Endothelial cell (in vitro differentiated cells): ENCODE measurements around the gene TJP3. TPM values are rescaled to one million over a fixed set of nuclear protein-coding genes. Genes with fewer than 3 reads are reported as not detected.
"Not testable (repeated sequence)": the region's sequence is repeated elsewhere in the genome, so short reads cannot be mapped to it uniquely, and the experiment has no call there.

Experiments
- DNase-seq: peaks from one replicate; pipeline ENCODE4 v3.0.0; 2021; ENCODE audit warnings: low spot score
- H3K27ac Mint-ChIP-seq: one replicate; pipeline ENCODE4 v1.8.0; 2021; ENCODE audit warnings: mixed read lengths, inconsistent platforms; ENCODE audit not compliant: unreplicated experiment
- H3K27me3 Mint-ChIP-seq: one replicate; pipeline ENCODE4 v1.8.0; 2021; ENCODE audit warnings: mild to moderate bottlenecking, moderate library complexity, mixed read lengths, inconsistent platforms; ENCODE audit not compliant: unreplicated experiment
- H3K36me3 Mint-ChIP-seq: one replicate; pipeline ENCODE4 v1.8.0; 2021; ENCODE audit warnings: mild to moderate bottlenecking, low read depth, mixed read lengths, inconsistent platforms; ENCODE audit not compliant: unreplicated experiment
- H3K4me1 Mint-ChIP-seq: one replicate; pipeline ENCODE4 v1.8.0; 2021; ENCODE audit warnings: mild to moderate bottlenecking, mixed read lengths, inconsistent platforms; ENCODE audit not compliant: unreplicated experiment
- H3K4me3 Mint-ChIP-seq: one replicate; pipeline ENCODE4 v1.8.0; 2021; ENCODE audit warnings: mild to moderate bottlenecking, mixed read lengths, inconsistent platforms; ENCODE audit not compliant: unreplicated experiment
- H3K9me3 Mint-ChIP-seq: one replicate; pipeline ENCODE4 v1.8.0; 2021; ENCODE audit warnings: mixed read lengths, inconsistent platforms; ENCODE audit not compliant: unreplicated experiment
- total RNA-seq: library from RNA; stranded (reverse); fragmentation: NEBNext Ultra II Directional; extraction: Animal tissue kit (Norgen Biotek cat#: 25700); gene quantifications from one replicate; pipeline ENCODE4 v1.2.1, GENCODE V29; 2021; ENCODE audit not compliant: unreplicated experiment
- TF ChIP-seq, protein P1 (sequence below): fragments of 200-600 bp; sonication (generic); IDR thresholded peaks from one replicate; pipeline ENCODE4 v1.5.0; 2021; ENCODE audit warnings: antibody characterized with exemption; ENCODE audit not compliant: unreplicated experiment

The TJP3 gene
- total RNA-seq, 1 donor from 2014 or later: 3.1 TPM

DNA sequence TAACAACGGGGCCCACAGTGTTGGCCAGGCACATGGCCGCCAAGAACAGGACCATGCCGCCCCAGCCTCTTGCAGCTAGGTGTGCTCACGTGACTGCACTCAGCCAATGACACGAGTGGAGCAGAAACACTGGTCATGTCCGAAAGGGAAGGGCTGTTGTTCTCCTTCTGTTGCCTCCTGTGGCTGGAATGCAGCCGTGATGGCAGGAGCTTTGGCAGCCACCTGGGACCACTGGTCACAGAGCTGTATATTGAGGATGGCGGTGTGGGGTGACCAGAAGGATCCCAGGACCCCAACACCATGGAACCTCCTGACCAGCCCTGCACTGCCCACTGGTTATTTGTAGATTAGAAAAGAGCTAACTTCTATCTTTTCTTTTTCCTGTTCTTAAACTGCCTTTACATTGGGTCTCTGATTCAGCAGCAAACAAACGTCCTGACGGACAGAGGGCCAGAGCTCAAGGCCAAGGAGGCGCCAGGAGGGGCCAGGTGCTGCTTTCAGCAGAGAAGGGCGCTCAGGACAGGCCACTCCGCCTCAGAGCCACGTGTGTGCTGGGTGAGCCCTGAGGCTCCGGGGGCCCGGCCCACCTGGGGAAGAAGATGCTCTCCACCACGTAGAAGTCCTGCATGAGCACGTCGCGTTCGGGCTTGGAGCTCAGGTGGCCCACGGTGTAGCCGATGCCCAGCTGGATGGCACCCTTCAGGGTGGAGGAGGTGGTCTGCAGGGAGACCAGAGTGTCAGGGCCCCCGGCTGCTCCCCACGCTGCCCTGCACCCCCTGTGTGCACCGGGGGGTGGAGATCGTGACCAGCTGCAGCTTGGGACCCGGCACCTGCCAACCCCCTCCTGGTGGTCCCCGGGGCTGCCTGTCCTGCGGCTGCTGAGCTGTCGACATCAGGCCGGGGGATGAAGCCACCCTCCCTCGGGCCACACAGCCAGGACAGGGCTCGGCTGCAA, 46.6 kb upstream of the TJP3 start:
- TF ChIP-seq, protein P1, sequence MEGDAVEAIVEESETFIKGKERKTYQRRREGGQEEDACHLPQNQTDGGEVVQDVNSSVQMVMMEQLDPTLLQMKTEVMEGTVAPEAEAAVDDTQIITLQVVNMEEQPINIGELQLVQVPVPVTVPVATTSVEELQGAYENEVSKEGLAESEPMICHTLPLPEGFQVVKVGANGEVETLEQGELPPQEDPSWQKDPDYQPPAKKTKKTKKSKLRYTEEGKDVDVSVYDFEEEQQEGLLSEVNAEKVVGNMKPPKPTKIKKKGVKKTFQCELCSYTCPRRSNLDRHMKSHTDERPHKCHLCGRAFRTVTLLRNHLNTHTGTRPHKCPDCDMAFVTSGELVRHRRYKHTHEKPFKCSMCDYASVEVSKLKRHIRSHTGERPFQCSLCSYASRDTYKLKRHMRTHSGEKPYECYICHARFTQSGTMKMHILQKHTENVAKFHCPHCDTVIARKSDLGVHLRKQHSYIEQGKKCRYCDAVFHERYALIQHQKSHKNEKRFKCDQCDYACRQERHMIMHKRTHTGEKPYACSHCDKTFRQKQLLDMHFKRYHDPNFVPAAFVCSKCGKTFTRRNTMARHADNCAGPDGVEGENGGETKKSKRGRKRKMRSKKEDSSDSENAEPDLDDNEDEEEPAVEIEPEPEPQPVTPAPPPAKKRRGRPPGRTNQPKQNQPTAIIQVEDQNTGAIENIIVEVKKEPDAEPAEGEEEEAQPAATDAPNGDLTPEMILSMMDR: no peak
- Mint-ChIP-seq H3K27ac (no peak overlapping the region), H3K27me3 (peaks cover 14% of the 10 kb centered on the region), H3K36me3 (peaks cover 25% of the 10 kb centered on the region), H3K9me3 (no peaks in the 10 kb centered on the region), H3K4me3 (no peak overlapping the region), H3K4me1 (no peaks in the 10 kb centered on the region)
- DNase-seq: no peak

DNA sequence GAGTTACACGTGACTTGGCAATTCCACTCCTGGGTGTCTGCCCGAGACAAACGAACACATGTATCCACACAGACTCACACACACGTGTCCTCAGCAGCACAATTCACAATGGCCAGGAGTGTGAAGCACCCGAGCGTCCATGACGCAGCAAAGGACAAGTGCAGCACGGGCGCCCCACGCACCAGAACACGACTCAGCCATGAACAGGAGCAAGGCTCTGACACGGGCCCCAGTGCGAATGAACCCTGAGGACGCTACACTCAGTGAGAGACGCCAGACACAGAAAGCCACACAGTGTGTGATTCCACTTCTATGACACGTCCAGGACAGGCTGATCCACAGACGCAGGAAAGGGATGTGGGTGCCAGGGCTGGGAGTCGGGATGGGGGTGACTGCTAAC, 44.3 kb upstream of the TJP3 start:
- Mint-ChIP-seq H3K4me3 (no peak overlapping the region), H3K36me3 (peaks cover 19% of the 10 kb centered on the region), H3K27me3 (peaks cover 13% of the 10 kb centered on the region), H3K9me3 (no peaks in the 10 kb centered on the region), H3K4me1 (no peaks in the 10 kb centered on the region), H3K27ac (no peak overlapping the region)
- DNase-seq: no peak
- TF ChIP-seq, protein P1: no peak

DNA sequence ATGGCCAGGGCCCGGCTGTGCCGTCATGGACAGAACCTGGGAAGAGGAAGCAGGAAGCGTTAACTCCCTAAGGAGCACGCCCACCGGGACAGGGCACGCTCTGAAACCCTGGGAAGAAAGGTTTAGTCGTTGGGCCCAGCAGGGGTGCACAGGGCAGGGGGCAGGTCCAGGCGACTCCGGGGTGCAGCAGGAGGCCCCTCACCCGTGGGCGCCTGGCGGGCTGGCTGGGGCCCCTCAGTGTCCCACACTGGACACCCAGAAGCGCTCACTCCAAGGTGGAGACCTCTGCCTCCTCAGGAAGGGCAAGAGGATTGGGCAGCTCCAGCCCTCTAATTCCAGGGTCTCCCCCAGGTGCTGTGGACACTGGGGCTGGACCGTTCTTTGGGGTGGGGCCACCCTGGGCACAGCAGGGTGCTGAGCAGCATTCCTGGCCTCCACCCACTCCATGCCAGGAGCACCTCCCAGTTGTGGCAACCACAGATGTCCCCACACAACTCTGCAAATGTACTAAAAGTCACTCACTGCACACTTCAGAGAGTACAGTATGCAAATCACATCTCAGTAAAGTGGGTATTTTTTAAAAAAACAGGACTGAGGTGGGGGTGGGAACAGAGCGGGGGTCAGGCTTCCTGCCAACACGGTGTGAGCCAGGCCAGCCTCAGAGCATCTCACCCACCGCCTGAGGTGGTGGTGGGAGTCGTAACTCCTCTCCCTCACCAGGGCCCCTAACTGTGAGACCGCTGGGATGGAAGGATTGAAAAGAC, 43.1 kb upstream of the TJP3 start:
- no peak for DNase-seq
- Mint-ChIP-seq H3K4me1 (no peaks in the 10 kb centered on the region), H3K27me3 (peaks cover 11% of the 10 kb centered on the region), H3K9me3 (no peaks in the 10 kb centered on the region), H3K4me3 (no peak overlapping the region), H3K36me3 (peaks cover 19% of the 10 kb centered on the region), H3K27ac (no peak overlapping the region)
- TF ChIP-seq, protein P1: no peak

DNA sequence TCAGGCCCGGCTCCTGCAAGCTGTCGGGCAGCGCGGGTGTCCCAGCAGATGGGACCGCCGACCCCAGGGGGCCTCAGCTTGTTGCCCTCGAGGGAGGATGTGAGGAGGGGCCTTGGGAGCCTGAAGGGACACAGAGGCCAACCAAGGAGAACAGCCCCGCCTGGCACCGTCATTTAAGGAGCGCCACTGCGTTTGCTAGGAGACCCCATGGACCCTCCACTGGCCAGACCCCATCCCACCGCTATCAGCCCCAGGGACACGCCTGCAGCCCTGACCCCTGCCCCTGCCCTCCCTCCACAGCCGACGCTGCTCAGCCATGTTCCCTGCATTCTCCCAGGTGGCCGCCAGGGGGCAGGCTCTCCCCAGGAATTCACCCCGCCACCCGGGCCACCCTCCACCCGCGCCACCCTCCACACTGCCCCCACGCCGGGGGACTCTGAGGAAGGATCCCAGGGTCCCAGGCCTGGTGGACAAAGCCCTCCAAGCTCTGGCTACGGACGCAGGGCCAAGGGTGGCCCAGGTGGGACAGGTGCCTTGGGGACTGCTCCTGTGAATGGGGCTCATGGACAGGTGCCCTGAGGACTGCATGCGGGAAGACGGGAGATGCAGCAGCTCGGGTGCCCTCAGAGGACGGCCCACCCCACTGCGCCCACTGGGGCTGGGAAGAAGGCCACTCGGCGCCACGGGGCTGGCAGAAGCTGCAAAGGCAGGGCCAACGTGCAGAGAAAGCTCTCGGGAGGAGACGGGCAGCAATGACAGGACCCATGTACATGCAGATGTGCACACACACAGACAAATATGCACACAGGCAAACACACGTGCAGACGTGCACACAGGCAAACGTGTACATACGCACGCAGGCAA, 42.3 kb upstream of the TJP3 start:
- H3K9me3 Mint-ChIP-seq: no peaks in the 10 kb centered on the region
- H3K36me3 Mint-ChIP-seq: peaks cover 14% of the 10 kb centered on the region
- peak; percentile 76 for DNase-seq
- TF ChIP-seq, protein P1: peak; percentile 99
- peaks cover 2% of the 10 kb centered on the region for H3K4me1 Mint-ChIP-seq
- H3K27me3 Mint-ChIP-seq: peaks cover 12% of the 10 kb centered on the region
- peak overlapping the region; percentile 80 for H3K27ac Mint-ChIP-seq
- H3K4me3 Mint-ChIP-seq: peak overlapping the region; percentile 83

DNA sequence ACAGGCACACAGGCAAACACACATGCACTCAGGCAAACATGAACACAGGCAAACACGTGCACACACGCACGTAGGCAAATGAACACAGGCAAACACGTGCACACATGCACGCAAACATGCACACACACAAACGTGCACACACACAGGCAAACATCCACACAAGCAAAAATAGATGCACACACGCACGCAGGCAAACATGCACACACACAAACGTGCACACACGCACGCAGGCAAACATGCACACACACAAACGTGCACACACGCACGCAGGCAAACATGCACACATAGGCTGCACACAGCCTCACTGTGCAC, 41.7 kb upstream of the TJP3 start:
- H3K4me1 Mint-ChIP-seq: not testable (repeated sequence)
- peak overlapping the region; percentile 80 for H3K27ac Mint-ChIP-seq
- peak overlapping the region; percentile 83 for H3K4me3 Mint-ChIP-seq

More for the DNA sequence above, 41.7 kb upstream of the TJP3 start:
- Mint-ChIP-seq H3K36me3 (peaks cover 11% of the 10 kb centered on the region), H3K27me3 (peaks cover 12% of the 10 kb centered on the region)
- DNase-seq, H3K9me3 Mint-ChIP-seq: not testable (repeated sequence)
